Jurkat, Clone E6-1 (cell line): ENCODE measurements around the gene LARP1B.
"Not testable (repeated sequence)": the region's sequence is repeated elsewhere in the genome, so short reads cannot be mapped to it uniquely, and the experiment has no call there.

Experiments
- DNase-seq: peaks from one replicate; pipeline ENCODE4 v3.0.0-alpha.2; 2011; ENCODE audit warnings: low read depth, low spot score
- H3K4me3 ChIP-seq: 2 replicates; pipeline ENCODE4 v1.5.1; 2011; ENCODE audit warnings: mild to moderate bottlenecking, low read length, control low read depth, moderate library complexity

LARP1B gene

DNA sequence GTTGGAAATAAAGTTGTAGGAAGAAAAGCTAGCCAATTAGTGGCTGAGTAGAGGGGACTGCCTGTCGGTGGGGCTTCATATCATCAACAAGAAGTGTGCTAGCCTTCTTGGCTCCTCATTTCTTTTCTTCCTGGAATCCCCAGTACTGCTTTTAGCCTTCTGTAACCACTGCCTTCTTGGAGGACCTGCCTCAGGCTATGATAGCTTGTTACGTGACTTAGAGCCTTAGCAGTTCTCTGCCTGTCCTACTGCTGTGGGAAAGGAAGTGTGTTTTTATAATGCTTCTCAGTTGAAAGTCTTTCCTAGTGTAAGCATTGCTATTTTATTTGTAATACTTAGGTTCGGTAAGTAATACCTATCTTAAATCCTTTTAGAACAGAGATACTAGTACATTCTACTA is 61.9 kb downstream of the LARP1B start:
- no peak overlapping the region for H3K4me3 ChIP-seq
- no peak for DNase-seq

DNA sequence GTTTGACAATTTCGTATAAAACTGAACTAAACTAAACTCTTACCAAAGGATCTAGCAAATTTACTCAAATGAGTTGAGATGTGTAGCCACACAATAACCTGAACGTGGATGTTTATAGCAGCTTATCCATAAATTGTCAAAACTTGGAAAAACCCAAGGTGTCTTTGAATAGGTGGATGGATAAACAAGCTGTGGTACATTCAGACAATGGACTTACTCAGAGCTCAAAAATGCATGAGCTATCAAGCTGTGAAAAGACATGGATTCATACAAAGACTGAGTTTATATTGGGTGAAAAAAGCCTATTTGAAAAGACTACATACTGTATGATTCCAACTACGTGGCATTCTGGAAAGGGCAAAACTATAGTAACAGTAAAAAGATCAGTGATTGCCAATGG is 69.5 kb downstream of the LARP1B start:
- no peak overlapping the region for H3K4me3 ChIP-seq

DNA sequence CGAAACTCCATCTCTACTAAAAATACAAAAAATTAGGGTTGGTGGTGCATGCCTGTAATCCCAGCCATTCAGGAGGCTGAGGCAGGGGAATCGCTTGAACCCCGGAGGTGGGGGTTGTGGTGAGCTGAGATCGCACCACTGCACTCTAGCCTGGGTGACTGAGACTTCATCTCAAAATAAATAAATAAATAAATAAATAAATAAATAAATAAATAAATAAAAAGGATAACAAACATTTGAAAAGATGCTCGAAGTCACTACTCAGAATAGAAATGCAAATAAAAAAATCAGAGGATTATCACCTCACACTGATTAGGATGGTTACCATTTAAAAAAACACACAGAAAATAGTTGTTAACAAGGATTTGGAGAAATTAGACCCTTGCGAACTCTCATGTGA is 73.8 kb downstream of the LARP1B start:
- no peak for DNase-seq
- H3K4me3 ChIP-seq: no peak overlapping the region

More for the DNA sequence above, 69.5 kb downstream of the LARP1B start:
- no peak for DNase-seq

DNA sequence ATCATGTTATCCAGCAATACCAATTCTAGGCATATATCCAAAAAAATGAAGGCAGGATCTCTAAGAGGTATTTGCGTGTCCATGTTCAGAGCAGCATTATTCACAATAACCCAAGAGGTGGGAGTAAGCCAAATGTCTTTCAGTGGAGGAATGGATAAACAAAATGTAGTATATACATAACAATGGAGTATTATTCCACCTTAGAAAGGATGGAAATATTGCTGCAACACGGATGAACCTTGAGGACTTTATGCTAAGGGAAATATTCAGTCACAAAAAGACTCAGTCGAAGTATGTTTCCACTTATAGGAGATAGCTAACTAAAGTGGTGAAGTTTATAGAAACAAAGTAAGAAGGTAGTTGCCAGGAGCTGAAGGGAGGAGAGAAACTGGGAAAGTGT is 74.3 kb downstream of the LARP1B start:
- DNase-seq: no peak
- no peak overlapping the region for H3K4me3 ChIP-seq

DNA sequence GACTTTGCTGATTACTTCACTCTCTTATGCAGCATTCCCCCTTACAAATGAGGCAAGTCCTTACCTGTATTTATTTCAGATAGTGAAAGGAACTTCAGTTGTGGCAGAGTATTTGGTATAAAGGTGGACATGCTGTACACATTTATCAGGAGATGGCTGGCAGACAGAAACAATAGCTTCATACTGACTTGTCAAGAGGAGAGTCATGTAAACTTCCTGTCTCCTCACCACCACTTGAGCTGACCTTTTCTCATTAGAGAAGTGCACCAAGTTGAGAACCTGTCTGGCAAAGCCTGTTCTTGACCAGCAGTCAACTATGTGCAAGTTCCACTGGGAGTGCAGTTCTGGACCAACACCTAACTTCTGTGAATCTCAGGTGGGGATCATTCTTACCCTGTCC is 80.8 kb downstream of the LARP1B start:
- DNase-seq: no peak
- no peak overlapping the region for H3K4me3 ChIP-seq

DNA sequence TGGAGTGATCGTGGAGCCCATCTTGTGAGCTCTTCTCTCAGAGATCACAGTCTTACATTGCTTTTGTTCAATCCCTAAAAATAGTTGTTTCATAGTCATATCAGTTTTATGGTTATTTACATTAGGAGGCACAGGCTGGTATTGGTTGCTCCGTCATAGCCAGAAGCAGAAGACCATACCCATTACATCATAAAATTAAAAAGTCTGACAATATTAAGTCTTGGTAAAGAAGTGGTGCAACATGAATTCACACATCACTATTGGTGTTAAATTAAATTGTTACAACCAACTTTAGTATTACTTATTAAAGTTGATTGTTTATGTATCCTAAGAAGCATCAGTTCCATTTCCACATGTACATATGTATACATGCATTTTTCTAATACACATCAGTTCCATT is 84.6 kb downstream of the LARP1B start:
- no peak overlapping the region for H3K4me3 ChIP-seq
- DNase-seq: no peak

DNA sequence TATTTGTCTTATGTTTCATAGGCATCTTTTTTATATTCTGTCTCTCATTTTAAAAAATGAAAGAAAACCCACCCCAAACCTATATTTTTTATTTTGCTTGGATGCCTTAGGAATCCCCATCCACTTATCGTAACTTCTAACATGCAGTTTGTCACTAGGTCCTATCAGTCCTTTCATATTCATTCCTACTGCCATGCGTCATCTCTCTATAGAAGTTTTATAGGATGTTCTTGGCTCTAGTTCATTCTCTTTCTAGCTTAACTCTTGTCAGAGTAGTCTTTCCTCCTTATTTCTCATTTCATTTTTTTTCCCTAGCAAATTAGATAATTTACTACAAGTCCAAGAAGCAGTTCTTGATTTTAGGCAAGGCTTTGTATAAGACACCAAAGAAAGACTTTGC is 92.7 kb downstream of the LARP1B start:
- no peak for DNase-seq
- H3K4me3 ChIP-seq: no peak overlapping the region

DNA sequence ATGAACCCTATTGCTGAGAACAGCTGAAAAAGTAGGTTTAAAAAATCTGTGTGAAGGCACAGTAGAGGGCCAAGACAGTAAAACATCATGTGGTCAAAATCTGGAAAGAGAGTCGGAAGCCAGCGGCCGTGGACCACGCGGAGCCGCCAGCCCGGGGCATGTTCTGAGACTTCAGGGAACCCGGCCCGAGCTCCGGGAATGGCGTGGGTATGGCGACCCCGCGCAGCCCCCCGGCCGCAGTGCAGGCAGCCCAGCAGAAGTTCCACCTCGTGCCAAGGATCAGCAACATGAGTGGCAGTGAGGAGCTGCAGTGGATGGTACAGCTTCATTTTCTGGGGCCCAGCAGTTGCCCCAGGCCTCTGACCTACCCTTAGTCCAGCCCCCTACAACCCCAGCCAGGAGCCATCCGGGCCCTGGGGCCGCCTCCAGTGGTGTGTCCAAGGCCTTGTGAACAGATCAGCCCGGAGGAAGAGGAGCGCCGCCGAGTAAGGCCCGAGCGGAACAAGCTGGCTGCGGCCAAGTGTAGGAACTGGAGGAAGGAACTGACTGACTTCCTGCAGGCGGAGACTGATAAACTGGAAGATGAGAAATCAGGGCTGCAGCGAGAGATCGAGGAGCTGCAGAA is 94.2 kb downstream of the LARP1B start:
- no peak for DNase-seq
- no peak overlapping the region for H3K4me3 ChIP-seq

DNA sequence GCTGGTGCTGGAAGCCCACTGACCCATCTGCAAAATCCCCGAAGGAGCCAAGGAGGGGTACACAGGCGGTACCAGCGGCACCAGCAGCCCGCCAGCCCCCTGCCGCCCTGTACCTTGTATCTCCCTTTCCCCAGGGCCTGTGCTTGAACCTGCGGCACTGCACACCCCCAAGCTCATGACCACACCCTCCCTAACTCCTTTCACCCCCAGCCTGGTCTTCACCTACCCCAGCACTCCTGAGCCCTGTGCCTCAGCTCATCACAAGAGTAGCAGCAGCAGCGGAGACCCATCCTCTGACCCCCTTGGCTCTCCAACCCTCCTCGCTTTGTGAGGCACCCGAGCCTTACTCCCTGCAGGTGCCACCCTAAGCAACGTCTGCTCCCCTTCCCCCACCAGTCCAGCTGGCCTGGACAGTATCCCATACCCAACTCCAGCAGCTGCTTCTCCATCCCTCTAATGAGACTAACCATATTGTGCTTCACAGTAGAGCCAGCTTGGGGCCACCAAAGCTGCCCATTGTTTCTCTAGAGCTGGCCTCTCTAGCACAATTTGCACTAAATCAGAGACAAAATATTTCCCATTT is 94.9 kb downstream of the LARP1B start:
- no peak overlapping the region for H3K4me3 ChIP-seq
- no peak for DNase-seq

DNA sequence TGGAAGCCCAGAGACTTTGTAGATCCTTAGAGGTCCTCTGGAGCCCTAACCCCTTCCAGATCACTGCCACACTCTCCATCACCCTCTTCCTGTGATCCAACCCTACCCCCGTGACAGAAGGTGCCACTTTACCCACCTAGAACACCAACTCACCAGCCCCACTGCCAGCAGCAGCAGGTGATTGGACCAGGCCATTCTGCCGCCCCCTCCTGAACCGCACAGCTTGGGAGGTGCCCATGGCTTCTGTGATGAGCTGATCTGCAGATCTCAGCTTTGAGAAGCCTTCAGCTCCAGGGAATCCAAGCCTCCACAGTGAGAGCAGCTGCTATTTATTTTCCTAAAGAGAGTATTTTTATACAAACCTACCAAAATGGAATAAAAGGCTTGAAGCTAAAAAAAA is 95.4 kb downstream of the LARP1B start:
- H3K4me3 ChIP-seq, DNase-seq: not testable (repeated sequence)

DNA sequence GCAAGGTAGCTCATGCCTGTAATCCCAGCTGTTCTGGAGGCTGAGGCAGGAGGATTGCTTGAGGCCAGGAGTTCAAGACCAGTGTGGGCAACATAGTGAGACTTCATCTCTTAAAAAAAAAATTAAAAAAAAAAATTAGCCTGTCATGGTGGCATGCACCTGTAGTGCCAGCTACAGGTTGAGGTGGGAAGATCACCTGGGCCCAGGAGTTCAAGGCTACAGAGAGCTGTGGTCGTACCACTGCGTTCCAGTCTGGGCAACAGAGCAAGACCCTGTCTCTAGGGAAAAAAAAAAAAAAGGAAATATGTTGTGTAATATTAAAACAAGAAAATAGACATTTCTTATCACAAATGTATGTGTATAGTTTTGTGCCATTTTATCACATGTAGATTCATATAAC is 97.8 kb downstream of the LARP1B start:
- DNase-seq: no peak
- H3K4me3 ChIP-seq: no peak overlapping the region

DNA sequence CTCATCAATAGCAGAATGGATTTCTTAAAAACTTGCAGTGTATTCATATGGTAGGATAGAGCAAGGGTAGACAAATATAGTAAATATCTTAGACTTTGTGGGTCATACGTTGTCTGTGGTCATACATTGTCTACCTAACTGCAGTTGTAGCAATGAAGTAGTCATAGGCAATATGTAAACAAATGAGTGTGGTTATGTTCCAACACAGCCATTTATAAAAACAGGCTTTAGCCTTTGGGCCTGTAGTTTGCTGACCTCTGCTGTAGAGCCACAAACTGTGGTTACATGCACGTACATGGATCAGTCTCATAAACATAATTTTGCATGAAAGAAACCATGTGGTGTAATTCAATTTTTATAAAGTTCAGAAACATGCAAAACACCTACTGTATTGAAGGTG is 98.9 kb downstream of the LARP1B start:
- no peak overlapping the region for H3K4me3 ChIP-seq
- no peak for DNase-seq

DNA sequence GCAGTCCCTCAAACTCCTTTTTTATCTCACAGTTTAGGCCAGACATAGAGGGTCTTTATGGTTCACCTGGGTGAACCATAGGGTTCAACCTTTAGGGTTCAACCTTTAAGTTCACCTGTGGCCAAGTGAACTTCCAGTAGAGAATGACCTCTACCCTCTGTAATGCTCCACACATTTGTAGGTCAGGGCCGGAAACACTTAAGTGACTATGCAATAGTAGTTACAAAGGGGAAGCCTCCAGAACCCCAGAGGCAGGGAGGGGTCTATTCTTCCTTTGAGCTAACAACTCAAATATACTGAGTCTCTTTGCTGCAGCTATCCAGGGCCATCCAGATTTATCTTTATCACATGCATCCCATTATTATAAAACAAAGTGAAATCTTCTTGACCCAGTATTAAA is 100.0 kb downstream of the LARP1B start:
- H3K4me3 ChIP-seq: no peak overlapping the region
- no peak for DNase-seq

DNA sequence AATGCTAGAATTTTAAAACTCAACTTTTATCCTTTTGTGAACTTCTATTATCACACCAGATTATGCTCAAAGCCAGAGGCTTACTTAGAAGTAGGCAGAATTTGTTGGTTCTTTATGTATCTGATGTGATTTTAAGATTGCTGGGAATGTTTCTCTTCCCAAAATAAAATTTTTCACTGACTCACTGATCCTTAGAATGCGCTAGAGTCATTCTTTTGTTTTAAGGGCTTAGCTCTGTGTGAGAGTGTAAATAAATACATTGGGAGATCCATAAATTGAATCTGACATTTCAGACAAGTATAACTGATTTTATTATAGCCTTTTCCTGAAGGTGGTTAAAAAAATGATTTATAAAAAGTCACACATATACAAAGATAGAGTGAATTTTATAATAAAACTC is 101.3 kb downstream of the LARP1B start:
- no peak overlapping the region for H3K4me3 ChIP-seq
- no peak for DNase-seq

DNA sequence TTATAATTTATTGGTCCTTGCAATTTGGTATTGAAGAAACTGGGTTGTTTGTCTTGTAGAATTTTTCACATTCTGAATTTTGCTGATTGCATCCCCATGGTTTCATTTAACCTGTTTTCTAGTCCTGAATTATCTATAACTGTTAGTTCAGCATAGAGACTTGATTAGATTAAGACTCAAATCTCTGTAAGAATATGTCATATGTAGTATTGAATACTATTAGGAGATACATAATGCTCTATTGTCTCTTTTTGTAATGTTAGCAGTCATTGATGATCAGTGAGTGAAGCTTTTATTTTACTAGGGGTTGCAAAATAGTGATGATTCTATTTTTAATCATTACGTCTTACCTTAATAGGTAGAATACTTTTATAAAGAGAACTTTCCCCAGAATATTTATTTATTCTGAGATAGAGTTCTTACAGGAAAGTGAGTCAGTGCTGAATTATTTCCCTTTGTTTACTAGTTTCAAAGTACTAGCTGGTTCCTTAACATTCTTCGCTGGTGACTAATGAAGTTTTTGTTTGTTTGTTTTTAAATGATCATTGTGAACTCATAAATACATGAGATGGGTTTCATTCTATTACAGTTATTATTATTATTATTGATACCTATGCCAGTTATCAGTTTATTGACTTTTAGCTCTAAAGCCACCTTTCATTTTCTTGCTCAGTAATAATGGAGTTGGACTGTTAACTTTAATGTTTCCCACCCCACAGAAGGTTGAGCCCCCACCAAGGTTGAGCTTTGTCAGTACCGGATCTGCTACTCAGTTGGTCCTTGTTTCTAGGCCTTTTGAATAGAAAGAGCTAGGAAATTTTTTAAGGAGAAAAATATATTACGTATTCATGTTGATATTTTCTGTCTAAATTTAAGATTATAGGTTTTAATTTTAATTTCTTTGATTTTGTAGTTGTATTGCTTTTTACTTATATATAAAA is 102.3 kb downstream of the LARP1B start:
- no peak overlapping the region for H3K4me3 ChIP-seq
- no peak for DNase-seq

DNA sequence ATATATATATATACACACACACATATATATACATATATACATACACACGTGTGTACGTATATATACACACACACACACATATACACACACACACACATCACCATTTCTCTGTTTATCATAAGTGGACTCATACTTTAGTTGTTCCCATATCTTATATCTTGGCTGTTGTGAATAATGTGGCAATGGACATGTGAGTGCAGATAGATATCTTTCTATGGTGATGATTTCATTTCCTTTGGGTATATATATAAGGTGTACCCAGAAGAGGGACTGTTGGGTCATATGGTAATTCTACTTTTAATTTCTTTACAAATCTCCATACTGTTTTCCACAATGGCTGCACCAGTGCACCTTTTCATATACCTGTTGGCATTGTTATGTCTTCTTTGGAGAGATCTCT is 105.9 kb downstream of the LARP1B start:
- no peak overlapping the region for H3K4me3 ChIP-seq
- DNase-seq: no peak

DNA sequence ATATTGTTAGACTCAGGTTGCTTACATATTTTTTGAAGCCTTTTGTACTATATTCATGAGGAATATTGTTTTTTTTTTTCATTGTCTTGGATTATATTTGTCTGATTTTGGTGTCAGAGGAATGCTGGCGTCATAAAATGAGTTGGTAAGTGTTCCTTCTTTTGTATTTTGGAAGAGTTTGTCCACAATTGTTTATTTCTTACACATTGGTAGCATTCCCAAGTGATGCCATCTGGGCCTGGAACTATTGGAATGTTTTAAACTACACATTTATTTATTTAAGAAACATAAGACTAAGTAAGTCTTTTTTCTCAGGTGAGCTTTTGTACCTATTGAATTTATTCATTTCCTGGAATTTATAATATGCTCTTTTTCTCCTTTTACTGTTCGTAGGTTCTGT is 107.6 kb downstream of the LARP1B start:
- no peak overlapping the region for H3K4me3 ChIP-seq
- no peak for DNase-seq

DNA sequence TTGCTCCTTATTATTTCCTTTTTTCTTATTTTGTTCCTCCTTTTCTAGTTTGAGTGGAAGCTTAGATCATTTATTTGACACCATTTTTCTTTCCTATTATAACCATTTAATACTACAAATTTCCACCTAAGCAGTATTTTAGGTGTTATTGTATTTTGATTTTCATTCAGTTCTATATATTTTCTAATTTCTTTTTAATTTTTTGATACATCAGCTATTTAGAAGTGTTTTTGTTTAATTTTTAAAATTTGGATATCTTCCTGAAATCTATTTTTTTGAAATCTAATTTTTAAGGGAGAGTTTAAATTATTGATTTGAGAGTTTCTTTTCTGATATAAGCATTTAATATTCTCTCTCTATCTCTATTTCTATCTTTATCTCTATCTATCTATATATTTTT is 108.1 kb downstream of the LARP1B start:
- no peak overlapping the region for H3K4me3 ChIP-seq
- no peak for DNase-seq

DNA sequence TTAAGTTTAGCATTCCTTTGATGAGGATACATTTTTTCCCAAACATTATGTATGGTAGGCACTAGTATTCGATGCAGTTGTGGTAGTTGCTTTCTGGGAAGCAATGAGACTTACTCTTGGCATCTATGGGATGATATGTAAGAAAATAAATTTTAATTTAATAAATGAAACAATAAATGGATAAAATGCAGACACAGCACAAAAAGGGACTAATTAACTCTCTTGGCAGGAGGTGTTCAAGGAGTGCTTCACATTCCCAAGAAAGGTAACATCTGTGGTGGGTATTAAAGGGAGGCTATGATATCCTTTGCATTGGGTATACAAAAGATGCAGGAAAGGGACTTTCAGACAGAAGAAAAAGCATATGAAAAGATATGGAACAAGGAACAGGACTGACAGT is 115.5 kb downstream of the LARP1B start:
- DNase-seq: no peak
- H3K4me3 ChIP-seq: no peak overlapping the region

DNA sequence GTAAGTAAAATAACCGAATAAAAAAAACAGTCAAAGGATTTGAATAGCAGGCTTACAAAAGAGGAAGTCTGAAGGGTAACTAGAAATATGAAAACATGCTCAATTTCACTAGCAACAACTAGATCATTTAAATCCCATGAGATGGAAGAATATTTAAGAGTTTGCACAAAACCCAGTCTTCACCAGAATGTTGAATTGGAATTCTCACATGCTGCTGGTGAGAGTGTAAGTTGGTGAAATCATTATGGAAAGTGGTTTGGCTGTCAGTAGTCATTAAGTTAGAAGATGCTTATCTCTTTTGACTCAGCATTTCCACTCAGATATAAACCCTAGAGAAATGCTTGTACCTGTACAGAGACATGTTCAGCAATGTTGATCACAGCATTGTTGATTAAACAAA is 116.4 kb downstream of the LARP1B start:
- no peak for DNase-seq
- H3K4me3 ChIP-seq: no peak overlapping the region
